Heart left ventricle (tissue), 13 donors: ENCODE measurements around the gene EXOC4.

Experiments used
- CTCF ChIP-seq, 12 donors: fragments of 200-600 bp; sonication (generic) in 4 of 12; IDR thresholded peaks; one replicate each; pipeline versions ENCODE4 v1.5.0 to v1.8.0; 2018 to 2022; ENCODE audit warnings: antibody characterized with exemption in 12 of 12, mild to moderate bottlenecking in 5 of 12
- POLR2A ChIP-seq, 2 donors: fragments of 450-650 bp; IDR thresholded peaks; one replicate each; pipeline ENCODE4 v1.6.1; 2017; ENCODE audit warnings: antibody characterized with exemption in 2 of 2, mild to moderate bottlenecking in 2 of 2, moderate library complexity in 2 of 2
- donor health status: ischemic (EF 13 %, LVEDD 7.1; RV severe dilation, severe dysfunction).
- donor health status: DM: no; HTN: yes; CAD: no.
- donor health status: DM: no; HTN: no; CAD: no.
- donor health status: ischemic (EF 25% LVEDD 6.9; RV normal size, moderate dysfunction).
- donor health status: ischemic (EF 25% LVEDD 5.7; RV mildly dilated, moderate dysfunction).
- donor health status: ischemic (EF 35%, LVEDD 5.7; RV mildly dilated, moderate dysfunction).
- donor health status: nonischemic (EF 11% LVEDD 7.7; RV severe dilation, severe dysfunction).
- donor health status: DM: yes; HTN: yes; CAD: no.
- donor health status: PGD.
- donor health status: ischemic (EF 29% LVEDD 5.4; RV normal size, mild dysfunction).
- donor health status: nonischemic (EF 23%, LVEDD 6.1; RV moderate dilation, normal function).

DNA sequence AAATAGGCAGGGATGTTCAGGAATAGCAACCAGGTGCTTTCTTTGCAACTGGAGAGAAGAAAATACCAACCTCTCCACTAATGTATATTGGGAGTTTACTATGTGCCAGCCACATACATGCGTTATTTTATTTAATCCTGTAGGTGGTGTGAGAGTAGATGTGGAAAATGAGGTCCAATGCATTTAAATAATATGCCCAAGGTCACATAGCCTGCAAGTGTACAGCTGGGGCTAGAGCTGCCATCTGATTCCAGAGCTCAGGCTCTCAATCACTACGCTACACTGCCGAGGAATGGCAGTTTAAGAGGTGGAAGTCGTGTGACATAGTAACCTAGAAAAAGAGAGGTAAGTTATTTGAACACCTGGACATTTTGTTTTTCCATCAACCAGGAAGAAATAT lies 277.0 kb downstream of the EXOC4 start:
- TF ChIP-seq CTCF (IDR thresholded peaks at IDR 0.05) (no peak), POLR2A (IDR thresholded peaks at IDR 0.05) (no peak)
